Measurements from ENCODE around the gene KRT10. TPM values are rescaled to one million over a fixed set of nuclear protein-coding genes. Genes with fewer than 3 reads are reported as not detected.

The KRT10 gene
- total RNA-seq, 1 donor: 12.2 TPM

- no peak for TF ChIP-seq CTCF (IDR thresholded peaks at IDR 0.05; ENCODE audit: insufficient read depth, low read length)
- DNase-seq (ENCODE audit: low read depth): no peak
These were observed 26.3 kb upstream of the KRT10 start for GRCh38 chr17:40848583-40849235.

GRCh38 chr17:40846515-40847144, 24.2 kb upstream of the KRT10 start:
- no peak overlapping the region for H3K4me3 ChIP-seq (ENCODE audit: low read depth, low read length)
- DNase-seq (ENCODE audit: low read depth): no peak
- TF ChIP-seq CTCF (IDR thresholded peaks at IDR 0.05; ENCODE audit: insufficient read depth, low read length): no peak

More at GRCh38 chr17:40848583-40849235, 26.3 kb upstream of the KRT10 start:
- H3K4me3 ChIP-seq (ENCODE audit: low read depth, low read length): no peak overlapping the region

GRCh38 chr17:40844671-40845107, 22.3 kb upstream of the KRT10 start:
- DNase-seq (ENCODE audit: low read depth): no peak
- H3K4me3 ChIP-seq (ENCODE audit: low read depth, low read length): no peak overlapping the region
- TF ChIP-seq CTCF (IDR thresholded peaks at IDR 0.05; ENCODE audit: insufficient read depth, low read length): no peak

- H3K4me3 ChIP-seq (ENCODE audit: low read depth, low read length): no peak overlapping the region
- no peak for TF ChIP-seq CTCF (IDR thresholded peaks at IDR 0.05; ENCODE audit: insufficient read depth, low read length)
- DNase-seq (ENCODE audit: low read depth): no peak
These were observed 20.8 kb upstream of the KRT10 start for GRCh38 chr17:40843242-40843641.

- DNase-seq (ENCODE audit: low read depth): no peak
- no peak overlapping the region for H3K4me3 ChIP-seq (ENCODE audit: low read depth, low read length)
These were observed 18.8 kb upstream of the KRT10 start for GRCh38 chr17:40841246-40841645.

GRCh38 chr17:40839194-40839593, 16.8 kb upstream of the KRT10 start:
- no peak for TF ChIP-seq CTCF (IDR thresholded peaks at IDR 0.05; ENCODE audit: insufficient read depth, low read length)
- H3K4me3 ChIP-seq (ENCODE audit: low read depth, low read length): no peak overlapping the region
- no peak for DNase-seq (ENCODE audit: low read depth)

More at GRCh38 chr17:40841246-40841645, 18.8 kb upstream of the KRT10 start:
- TF ChIP-seq CTCF (IDR thresholded peaks at IDR 0.05; ENCODE audit: insufficient read depth, low read length): no peak

Measured in fibroblast of the aortic adventitia (primary cell).